Left kidney (tissue), 2 donors: ENCODE data around the gene NME2. TPM values are rescaled to one million over a fixed set of nuclear protein-coding genes. Genes with fewer than 3 reads are reported as not detected.

ENCODE experiments used
- DNase-seq: peaks from one replicate; pipeline ENCODE4 v3.0.0-alpha.2; 2013
- polyA plus RNA-seq: library from polyadenylated mRNA; unstranded; fragments of 120-200 nt; gene quantifications from one replicate; pipeline ENCODE4 v1.2.1, GENCODE V29; 2013; ENCODE audit not compliant: insufficient read length

The NME2 gene
- polyA plus RNA-seq, 1 donor, result 242 TPM

DNA sequence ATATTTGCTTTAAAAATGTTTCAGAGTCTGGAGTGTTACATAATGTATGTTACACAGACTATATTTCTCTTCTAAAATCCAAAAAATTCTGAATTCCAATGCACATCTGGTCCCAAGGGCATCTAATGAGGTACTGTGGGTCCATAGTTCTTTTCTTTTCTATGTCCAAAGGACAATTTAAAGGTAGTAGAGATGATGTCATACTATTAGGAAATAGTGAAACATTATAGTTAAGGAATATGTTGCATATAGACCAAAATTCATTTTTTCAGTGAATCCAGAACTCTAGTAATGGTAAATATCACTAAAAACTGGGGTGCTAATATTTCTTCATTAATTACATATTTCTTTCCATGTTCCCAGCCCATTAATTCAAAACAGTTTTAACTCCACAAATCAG lies 23.0 kb downstream of the NME2 start:
- DNase-seq, result no peak

DNA sequence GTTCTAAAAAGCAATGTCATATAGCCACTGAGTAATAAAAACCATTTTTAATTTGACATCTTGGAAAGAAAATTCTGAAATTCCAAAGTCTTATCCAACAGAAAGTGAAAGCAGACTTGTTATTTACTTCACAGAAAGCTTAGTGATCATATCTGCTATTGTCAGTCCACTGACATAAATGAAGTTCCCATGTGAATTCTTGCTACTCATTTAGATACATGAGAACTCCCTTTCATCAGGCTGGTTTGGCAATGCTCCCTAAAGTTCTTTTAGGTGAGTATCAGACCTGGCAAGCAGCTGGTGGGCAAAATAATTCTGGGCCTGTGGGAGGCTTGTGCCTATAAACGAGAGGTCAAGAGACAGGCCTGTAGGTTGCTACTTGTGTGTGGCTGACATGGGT lies 23.4 kb downstream of the NME2 start:
- DNase-seq, result no peak

DNA sequence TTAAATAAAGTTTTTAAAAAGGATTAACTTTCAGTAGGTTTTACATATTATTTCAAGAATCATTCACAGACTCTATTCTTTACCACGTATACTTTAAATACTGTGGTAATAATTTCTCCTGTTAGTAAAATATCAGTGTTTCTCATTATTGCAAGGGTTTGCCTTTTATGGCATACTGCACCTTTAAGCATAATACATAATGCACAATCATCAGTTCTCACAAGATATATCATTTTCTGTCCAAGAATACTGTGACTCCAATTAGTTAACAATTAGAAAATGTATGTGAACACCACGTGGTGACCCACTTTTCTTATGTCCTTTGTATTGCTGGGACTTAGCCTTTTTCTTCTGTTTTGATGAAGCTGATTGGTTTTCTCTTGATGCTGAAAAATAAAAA lies 25.7 kb downstream of the NME2 start:
- DNase-seq, result no peak

DNA sequence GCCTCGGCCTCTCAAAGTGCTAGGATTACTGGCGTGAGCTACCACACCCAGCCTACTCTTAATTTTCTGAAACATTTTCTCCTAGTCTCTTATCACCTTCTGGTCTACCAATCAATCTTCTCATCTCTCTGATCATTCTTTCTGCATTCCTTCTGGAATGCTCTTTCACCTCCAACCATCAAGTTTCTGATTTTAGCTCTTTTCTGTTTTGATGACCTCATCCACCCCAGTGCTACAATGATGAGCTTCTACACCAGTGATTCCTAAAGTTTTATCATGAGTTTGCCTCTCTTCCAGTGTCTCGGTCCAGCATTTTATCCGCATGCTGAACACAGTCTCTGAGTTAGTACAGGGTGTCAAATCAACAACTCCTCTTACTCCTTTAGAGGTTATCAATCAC lies 31.5 kb downstream of the NME2 start:
- DNase-seq, result no peak

DNA sequence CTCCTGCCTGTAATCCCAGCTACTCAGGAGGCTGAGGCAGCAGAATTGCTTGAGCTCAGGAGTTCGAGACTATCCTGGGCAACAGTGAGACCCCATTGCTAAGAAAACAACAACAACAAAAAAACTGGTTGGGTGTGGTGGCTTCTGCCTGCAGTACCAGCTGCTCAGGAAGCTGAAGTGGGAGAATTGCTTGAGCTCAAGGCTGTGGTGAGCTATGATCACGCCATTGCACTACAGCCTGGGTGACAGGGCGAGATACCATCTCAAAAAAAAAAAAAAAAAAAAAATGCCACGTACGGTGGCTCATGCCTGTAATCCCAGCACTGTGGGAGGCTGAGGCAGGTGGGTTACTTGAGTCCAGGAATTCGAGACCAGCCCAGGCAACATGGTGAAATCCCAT lies 34.1 kb downstream of the NME2 start:
- no peak for DNase-seq

DNA sequence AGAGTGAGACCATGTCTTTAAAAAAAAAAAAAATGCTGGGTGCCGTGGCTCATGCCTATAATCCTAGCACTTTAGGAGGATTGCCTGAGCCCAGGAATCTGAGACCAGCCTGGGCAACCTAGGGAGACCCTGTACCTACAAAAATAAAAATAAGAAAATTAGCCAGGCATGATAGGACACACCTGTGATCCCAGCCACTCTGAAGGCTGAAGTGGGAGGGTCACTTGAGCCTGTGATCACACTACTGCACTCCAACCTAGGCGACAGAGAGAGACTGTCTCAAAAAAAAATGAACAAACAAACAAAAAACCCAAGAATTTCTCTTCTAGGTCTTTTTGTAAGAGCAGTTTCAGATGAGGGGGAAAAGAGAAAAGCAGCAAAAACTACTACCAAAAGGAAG lies 34.6 kb downstream of the NME2 start:
- no peak for DNase-seq

DNA sequence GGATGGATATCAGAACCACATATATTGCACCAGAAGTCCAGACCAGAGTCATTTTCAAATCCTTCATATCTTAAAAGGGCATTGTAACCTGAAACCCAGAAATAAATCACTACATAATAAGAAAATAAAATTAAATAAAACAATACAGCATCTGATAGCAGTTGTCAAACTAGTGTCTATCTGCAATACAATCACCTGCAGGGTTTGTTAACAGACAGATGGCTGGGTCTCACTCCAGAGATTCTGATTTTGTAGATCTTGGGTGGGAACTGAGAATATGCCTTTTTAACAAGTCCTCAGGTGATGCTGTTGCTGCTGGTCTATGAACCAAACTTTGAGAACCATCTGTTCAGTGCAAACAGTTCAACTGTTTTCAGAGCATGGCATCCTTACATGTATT lies 37.6 kb downstream of the NME2 start:
- no peak for DNase-seq

DNA sequence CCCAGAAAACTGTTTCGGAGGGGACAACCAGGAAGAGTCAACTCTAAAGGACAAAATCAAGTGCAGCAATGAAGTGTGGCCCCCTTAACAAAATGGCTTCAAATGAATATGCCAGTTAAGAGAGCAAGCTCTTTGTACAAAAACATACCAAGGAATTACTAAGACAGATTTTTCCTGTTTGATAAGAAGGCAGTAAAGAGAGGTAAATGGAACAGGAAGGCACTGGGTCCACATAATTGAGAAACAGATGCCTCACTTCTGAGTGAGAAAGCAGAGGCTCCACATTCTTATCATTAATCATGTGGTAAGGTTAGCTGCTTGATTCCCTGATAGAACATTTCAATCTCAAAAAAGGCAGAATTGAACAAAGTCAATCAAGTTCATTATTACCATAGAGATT lies 48.7 kb downstream of the NME2 start:
- DNase-seq, result no peak

DNA sequence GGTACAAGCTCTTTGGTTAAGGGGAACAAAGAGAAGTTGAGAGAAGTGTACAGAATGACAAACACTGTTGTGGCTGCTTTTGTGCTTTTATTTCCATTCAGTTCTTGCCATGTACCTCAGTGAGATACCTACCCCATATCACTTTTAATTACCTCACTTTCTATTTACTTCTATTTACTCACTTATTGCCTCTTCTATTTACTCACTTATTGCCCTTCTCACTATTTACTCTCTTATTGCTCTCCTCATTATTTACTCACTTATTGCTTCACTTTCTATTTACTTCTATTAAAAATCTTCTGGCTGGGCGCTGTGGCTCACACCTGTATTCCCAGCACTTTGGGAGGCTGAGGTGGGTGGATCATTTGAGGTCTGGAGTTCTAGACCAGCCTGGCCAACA lies 51.7 kb downstream of the NME2 start:
- no peak for DNase-seq

DNA sequence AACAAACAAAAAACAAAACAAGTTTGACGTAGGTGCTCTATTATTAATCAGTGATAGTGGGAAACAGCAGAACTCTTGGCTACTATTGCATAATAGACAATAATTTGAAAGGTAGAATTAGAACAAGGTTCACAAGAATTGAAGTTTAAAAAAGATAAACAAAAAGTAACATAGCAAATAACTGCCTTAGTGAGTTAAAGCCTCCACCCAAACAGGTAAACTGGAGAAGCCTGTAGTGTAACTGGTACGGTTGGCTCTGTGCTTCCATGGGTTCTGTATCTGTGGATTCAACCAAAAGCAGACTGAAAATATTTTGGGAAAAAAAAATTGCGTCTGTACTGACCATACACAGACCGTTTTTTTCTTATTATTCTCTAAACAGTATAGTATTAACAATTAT lies 55.1 kb downstream of the NME2 start:
- DNase-seq, result no peak

Other genes with a start within 250 kb of the NME2 start
- gene SPAG9, start 45.5 kb upstream of the NME2 start, polyA plus RNA-seq, result 139 TPM
- 67.4 TPM for gene NME1, start 12.9 kb upstream of the NME2 start, polyA plus RNA-seq
- 64.1 TPM for gene MBTD1, start 93.6 kb downstream of the NME2 start, polyA plus RNA-seq
- 59.0 TPM for gene UTP18, start 94.1 kb downstream of the NME2 start, polyA plus RNA-seq